HG03342 (cell line): ENCODE results near the gene HMG20B.

ENCODE experiments used
- ATAC-seq: cut with Tn5 transposase; IDR thresholded peaks from one replicate; pipeline ENCODE4 v1.9.1; 2021; ENCODE audit warnings: mild to moderate bottlenecking, moderate library complexity; ENCODE audit not compliant: unreplicated experiment

HMG20B gene

GRCh38 chr19:3605770-3606169, 33.0 kb downstream of the HMG20B start:
- ATAC-seq, result no peak

DNA sequence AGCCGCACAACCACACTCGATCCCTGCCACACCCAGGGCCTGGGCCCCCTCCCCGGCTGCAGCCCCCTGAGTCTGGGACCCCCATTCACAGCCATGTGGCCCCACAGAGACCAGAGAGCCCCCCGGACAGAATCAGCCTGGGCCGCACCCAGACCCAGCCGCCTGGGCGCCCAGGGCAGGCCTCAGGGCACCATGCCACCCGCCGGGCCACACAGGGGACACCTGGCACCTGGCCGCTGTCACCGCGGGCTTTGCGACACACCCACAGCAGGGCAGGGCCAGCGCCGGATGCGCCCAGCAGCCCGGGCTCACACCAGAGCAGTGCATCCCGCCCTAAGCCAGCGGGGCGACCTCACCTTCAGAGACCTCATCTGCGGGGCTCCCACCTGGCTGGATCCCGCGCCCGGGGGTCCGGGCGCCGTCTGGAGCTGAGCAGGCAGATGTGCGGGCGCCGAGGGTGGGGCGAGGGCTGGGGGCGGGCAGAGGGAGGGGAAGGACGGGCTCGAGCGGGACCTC, 33.5 kb downstream of the HMG20B start:
- no peak for ATAC-seq

- ATAC-seq, result no peak
These were observed 34.0 kb downstream of the HMG20B start, which contains the start of gene TBXA2R for GRCh38 chr19:3606690-3607289. TSS of gene TBXA2R (minus strand) at chr19:3606875. CDS start at chr19:3600634, 6,241 bp downstream.

DNA sequence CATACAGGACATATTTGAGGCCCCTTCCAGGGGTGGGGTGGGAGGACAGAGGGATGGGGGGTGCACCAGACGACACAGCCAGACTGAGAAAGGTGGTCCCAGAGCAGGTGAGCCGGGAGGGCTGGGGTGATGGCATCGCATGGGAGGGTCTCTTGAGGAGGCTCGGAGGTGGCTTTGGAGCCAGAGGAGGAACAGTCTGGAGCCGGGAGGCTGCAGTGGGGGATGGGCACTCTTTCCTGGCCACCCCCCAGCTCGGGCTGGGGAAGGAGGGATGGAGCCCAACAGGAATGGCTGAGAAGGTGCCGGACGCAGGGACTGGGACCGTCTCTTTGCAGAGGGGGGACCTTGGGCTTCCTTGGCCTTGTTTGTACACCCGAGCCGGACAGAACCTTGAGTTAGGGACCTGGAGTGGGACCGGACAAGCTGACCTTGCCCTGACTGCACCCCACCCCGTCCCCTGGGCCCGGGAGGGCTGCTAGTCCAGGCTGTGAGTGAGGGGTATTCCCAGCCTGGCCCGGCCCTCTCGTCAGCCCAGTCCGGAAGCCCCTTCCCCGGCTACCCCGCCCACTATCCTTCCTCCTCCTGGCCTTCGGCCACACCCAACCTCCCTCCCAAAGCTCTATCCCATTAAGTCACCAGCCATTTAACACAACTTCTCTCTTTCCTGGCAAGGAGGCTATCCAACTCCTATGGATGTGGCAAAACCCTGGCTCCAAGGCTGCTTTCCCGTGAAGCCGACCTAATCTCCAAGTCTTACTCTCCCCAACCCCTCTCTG, 34.7 kb downstream of the HMG20B start:
- no peak for ATAC-seq

- ATAC-seq, result no peak
These were observed 35.4 kb downstream of the HMG20B start for GRCh38 chr19:3608079-3608641.

DNA sequence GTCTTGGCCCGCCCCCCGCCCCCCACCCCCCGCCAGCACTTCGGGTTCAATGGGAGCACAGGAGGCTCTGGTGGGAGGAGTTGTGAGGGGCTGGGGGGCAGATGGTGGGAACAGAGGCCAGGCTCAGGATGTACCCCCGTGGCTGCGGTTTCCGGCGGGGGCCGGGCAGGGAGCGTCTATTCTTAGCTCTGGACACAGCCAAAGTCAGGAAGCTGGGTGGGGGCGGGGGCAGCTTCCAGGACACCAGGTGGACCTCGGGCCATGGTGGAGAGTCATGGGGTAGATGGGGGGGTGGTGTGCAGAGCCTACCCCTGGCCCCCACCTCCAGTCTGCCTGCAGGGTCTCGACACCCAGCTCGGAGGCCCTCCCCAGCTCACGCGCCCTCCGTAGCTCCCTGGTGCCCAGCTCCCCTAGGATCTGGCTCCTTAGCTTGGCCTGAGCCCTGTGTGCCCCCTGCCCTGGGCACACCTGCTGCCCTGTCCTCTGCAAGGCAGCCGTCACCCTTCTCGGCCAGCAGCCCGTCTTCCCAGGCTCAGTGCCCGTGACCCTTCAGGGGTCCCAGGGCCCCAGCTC, 36.1 kb downstream of the HMG20B start:
- no peak for ATAC-seq

GRCh38 chr19:3609779-3610719, 37.3 kb downstream of the HMG20B start:
- ATAC-seq, result no peak

GRCh38 chr19:3610745-3611717, 38.3 kb downstream of the HMG20B start:
- ATAC-seq, result no peak

DNA sequence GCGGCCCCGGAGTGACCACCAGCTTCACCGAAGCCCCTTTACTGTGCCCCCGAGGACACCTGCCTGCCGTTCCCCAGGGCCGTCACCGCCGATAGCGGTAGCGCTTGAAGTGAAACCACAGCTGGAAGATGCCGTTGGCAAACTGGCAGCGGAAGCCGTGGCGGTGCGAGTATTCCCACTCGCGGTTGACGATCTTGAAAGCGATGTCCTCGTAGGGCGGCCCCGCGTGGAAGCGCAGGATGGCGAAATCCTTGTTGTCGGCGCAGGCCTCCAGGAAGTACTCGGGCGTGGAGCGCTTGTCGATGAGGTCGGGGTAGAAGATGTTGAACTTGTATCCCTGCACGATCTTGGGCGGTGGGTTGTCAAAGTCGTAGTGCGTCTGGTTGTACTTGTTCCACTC, 39.1 kb downstream of the HMG20B start:
- ATAC-seq, result no peak

DNA sequence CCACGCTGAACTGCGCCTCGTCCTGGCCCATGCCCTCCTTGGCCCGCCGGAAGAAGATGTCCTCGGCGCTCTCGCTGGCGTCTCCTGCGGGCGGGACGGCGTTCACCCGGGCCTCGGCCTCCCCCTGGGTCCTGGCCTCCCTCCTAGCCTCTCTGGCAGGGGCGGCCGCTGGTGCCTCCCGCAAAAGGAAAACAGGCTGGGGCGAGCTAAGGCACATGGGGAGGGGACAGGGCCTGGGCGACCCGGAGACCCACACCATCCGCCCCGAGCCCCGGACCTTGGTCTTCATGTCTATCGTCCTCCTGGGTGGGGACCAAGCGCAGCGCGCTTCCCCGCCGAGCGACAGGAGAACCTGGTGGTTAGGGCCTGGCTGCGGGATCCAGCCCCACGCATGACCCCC, 39.6 kb downstream of the HMG20B start:
- ATAC-seq, result no peak

- no peak for ATAC-seq
These were observed 40.4 kb downstream of the HMG20B start for GRCh38 chr19:3612901-3613741.

DNA sequence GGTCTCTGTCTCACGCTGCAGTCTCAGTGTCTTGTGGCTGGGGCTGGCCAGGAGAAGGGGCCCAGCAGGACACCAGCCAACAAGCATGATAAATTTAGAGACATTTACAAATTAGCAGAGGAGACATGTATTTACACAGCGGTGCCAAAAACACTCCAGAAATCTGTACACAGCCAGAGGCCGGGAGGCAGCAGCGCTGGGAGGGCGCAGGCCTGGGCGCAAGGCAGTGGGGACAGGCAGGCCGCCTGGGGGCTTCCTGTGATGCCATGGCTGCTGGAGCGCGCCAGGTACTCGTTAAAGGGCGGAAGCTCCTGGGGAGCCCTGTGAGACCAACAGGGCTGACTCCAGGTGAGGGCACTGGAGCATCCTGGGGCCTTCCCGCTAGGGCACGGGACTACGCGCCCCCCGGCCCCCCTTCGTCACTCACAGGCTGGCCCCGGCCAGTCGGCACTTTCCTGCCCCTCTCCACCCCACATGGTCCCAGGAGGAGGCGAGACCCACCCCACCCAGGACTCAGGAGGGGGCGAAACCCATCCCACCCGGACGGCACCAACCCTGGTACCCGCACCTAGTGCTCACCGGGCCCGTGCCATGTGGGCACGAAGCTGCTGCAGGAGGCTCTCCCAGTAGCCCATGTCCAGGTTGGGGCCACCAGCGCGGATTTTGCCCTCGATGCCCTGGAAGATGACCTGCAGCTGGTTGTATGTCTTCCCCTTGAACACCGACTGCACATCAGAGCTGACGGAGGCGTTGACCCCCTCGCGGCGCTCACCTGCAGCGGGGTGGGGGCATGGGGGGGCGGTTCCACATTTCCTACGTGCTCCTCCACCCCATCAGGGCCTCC, 41.3 kb downstream of the HMG20B start:
- no peak for ATAC-seq

DNA sequence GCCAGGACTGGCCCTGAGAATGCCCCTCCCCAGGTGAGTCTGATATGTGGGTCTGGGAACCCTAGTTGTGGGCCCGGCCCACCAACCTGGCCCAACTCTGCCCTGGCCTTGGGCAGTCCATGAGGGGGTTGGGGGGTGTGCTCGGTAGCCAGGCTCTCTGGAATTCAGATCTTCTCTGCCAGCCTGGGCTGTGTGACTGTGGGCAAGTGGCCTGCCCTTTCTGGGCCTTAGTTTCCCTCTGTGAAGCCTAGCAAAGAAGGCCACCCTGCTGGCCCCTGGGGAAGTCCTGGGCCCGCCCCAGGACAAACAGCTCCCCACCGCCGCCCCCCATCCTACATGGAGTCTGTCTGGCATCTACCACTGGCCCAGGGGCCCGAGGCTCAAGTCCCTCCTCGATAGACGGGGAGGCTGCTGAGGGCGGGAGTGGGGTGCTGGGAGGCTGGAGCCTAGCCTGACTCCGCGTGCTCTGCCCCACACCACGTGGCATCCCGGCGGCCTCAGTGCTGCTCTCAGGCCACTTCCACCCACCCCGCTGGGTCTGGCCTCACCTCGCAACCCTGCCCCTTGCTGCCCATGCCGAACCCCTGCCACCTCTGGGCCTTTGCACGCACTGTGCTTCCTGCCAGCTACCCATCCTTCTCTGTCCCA, 42.2 kb downstream of the HMG20B start:
- ATAC-seq, result no peak

- no peak for ATAC-seq
These were observed 42.9 kb downstream of the HMG20B start for GRCh38 chr19:3615524-3616135.

- ATAC-seq, result no peak
These were observed 44.7 kb downstream of the HMG20B start for GRCh38 chr19:3617463-3617862.

GRCh38 chr19:3618144-3618810, 45.5 kb downstream of the HMG20B start:
- no peak for ATAC-seq
